WTC11 (cell line): ENCODE data around the gene ADGRA1. TPM values are rescaled to one million over a fixed set of nuclear protein-coding genes. Genes with fewer than 3 reads are reported as not detected.
A peak's percentile ranks its signal among the peaks of the same experiment; 100 is the strongest.

Experiments used
- ATAC-seq: fragments of 200-7000 bp; cut with Tn5 transposase; 2 replicates; pipeline ENCODE4 v1.10.0; 2021; ENCODE audit warnings: mild to moderate bottlenecking, moderate library complexity
- CTCF ChIA-PET: fragments of 300-600 bp; sonication (Branson Sonifier 250); formaldehyde crosslinking; loops from one replicate; lab custom pipeline; 2021; ENCODE audit warnings: antibody characterized with exemption; lab: Charles Lee
- POLR2A ChIA-PET: fragments of 350-600 bp; sonication (Branson Sonifier 250); formaldehyde crosslinking; loops from one replicate; lab custom pipeline; 2021; ENCODE audit warnings: antibody characterized with exemption; lab: Charles Lee
- DNase-seq: peaks from one replicate; pipeline ENCODE4 v3.0.0; 2021; ENCODE audit warnings: low spot score
- H3K27ac Mint-ChIP-seq: 2 replicates; pipeline ENCODE4 v1.8.0; 2021; ENCODE audit warnings: mixed read lengths
- H3K27me3 Mint-ChIP-seq: 2 replicates; pipeline ENCODE4 v1.8.0; 2021; ENCODE audit warnings: low read depth, mild to moderate bottlenecking, moderate library complexity, mixed read lengths
- H3K36me3 Mint-ChIP-seq: 2 replicates; pipeline ENCODE4 v1.8.0; 2021; ENCODE audit warnings: mixed read lengths
- H3K4me1 Mint-ChIP-seq: 2 replicates; pipeline ENCODE4 v1.8.0; 2022; ENCODE audit warnings: mixed read lengths
- H3K4me3 Mint-ChIP-seq: 2 replicates; pipeline ENCODE4 v1.8.0; 2021; ENCODE audit warnings: mild to moderate bottlenecking, moderate library complexity, mixed read lengths
- H3K9me3 Mint-ChIP-seq: 2 replicates; pipeline ENCODE4 v1.8.0; 2021; ENCODE audit warnings: mixed read lengths
- ARID4B ChIP-seq: sonication (generic); formaldehyde crosslinking; IDR thresholded peaks from 2 replicates; pipeline ENCODE4 v1.8.0; 2023; ENCODE audit warnings: missing genetic modification reagents, mild to moderate bottlenecking, borderline replicate concordance
- ATF1 ChIP-seq: sonication (generic); formaldehyde crosslinking; IDR thresholded peaks from 2 replicates; pipeline ENCODE4 v1.8.1; 2023; ENCODE audit warnings: mild to moderate bottlenecking, moderate library complexity, missing genetic modification reagents
- ATF3 ChIP-seq: sonication (generic); formaldehyde crosslinking; conservative IDR thresholded peaks from 2 replicates; pipeline ENCODE4 v1.8.1; 2022; ENCODE audit warnings: mild to moderate bottlenecking, missing genetic modification reagents
- E2F5 ChIP-seq: sonication (generic); formaldehyde crosslinking; IDR thresholded peaks from 2 replicates; pipeline ENCODE4 v1.8.1; 2022; ENCODE audit warnings: mild to moderate bottlenecking, moderate library complexity, missing genetic modification reagents
- ESRRA ChIP-seq: sonication (generic); formaldehyde crosslinking; IDR thresholded peaks from 2 replicates; pipeline ENCODE4 v1.8.1; 2022; ENCODE audit warnings: mild to moderate bottlenecking, missing genetic modification reagents, borderline replicate concordance
- FOXK1 ChIP-seq: sonication (generic); formaldehyde crosslinking; IDR thresholded peaks from 2 replicates; pipeline ENCODE4 v1.8.0; 2022; ENCODE audit warnings: mild to moderate bottlenecking, moderate library complexity, missing genetic modification reagents
- GABPB1 ChIP-seq: sonication (generic); formaldehyde crosslinking; IDR thresholded peaks from 2 replicates; pipeline ENCODE4 v1.8.1; 2023; ENCODE audit warnings: mild to moderate bottlenecking, missing genetic modification reagents
- JUN ChIP-seq: sonication (generic); formaldehyde crosslinking; IDR thresholded peaks from 2 replicates; pipeline ENCODE4 v1.8.0; 2023; ENCODE audit warnings: mild to moderate bottlenecking, missing genetic modification reagents
- MLX ChIP-seq: sonication (generic); formaldehyde crosslinking; IDR thresholded peaks from 2 replicates; pipeline ENCODE4 v1.8.1; 2023; ENCODE audit warnings: mild to moderate bottlenecking, missing genetic modification reagents, moderate library complexity
- MYBL2 ChIP-seq: sonication (generic); formaldehyde crosslinking; IDR thresholded peaks from 2 replicates; pipeline ENCODE4 v1.8.1; 2023; ENCODE audit warnings: mild to moderate bottlenecking, moderate library complexity, missing genetic modification reagents
- NFATC4 ChIP-seq: fragments of 250-450 bp; sonication (Bioruptor Pico); IDR thresholded peaks from 2 replicates; pipeline ENCODE4 v1.9.0; 2021; ENCODE audit warnings: mild to moderate bottlenecking
- NFE2L1 ChIP-seq: sonication (generic); formaldehyde crosslinking; IDR thresholded peaks from 2 replicates; pipeline ENCODE4 v1.8.1; 2023; ENCODE audit warnings: missing genetic modification reagents
- SMAD3 ChIP-seq: sonication (generic); formaldehyde crosslinking; IDR thresholded peaks from 2 replicates; pipeline ENCODE4 v1.8.0; 2022; ENCODE audit warnings: missing genetic modification reagents, mild to moderate bottlenecking, borderline replicate concordance
- SMAD4 ChIP-seq: sonication (generic); formaldehyde crosslinking; IDR thresholded peaks from 2 replicates; pipeline ENCODE4 v1.8.0; 2022; ENCODE audit warnings: mild to moderate bottlenecking, missing genetic modification reagents
- TEAD1 ChIP-seq: sonication (generic); formaldehyde crosslinking; IDR thresholded peaks from 2 replicates; pipeline ENCODE4 v1.8.0; 2022; ENCODE audit warnings: mild to moderate bottlenecking, missing genetic modification reagents
- ZNF121 ChIP-seq: sonication (generic); formaldehyde crosslinking; IDR thresholded peaks from 2 replicates; pipeline ENCODE4 v1.8.0; 2023; ENCODE audit warnings: missing genetic modification reagents
- ZNF138 ChIP-seq: sonication (generic); formaldehyde crosslinking; conservative IDR thresholded peaks from 2 replicates; pipeline ENCODE4 v1.8.1; 2022; ENCODE audit warnings: mild to moderate bottlenecking, moderate library complexity, missing genetic modification reagents
- ZNF416 ChIP-seq: fragments of 250-450 bp; sonication (Bioruptor Pico); IDR thresholded peaks from 2 replicates; pipeline ENCODE4 v1.9.0; 2021; ENCODE audit warnings: mild to moderate bottlenecking, inconsistent platforms
- ZNF423 ChIP-seq: fragments of 250-450 bp; sonication (Bioruptor Pico); IDR thresholded peaks from 2 replicates; pipeline ENCODE4 v2.1.2; 2022; ENCODE audit warnings: mild to moderate bottlenecking, moderate library complexity
- ZNF671 ChIP-seq: fragments of 250-450 bp; sonication (Bioruptor Pico); IDR thresholded peaks from 2 replicates; pipeline ENCODE4 v1.8.0; 2021; ENCODE audit warnings: mild to moderate bottlenecking
- total RNA-seq: library from RNA; stranded (reverse); gene quantifications from 3 replicates; pipeline ENCODE4 v1.2.3, GENCODE V29; 2021

The ADGRA1 gene
- total RNA-seq, 1 experiment from 2014 or later = 0.20 TPM

- H3K27ac Mint-ChIP-seq = peak overlapping the region; percentile 45; the same call in 1 of the 2 replicates
- POLR2A ChIA-PET = no interaction called here
- no peak for TF ChIP-seq E2F5 (CRISPR knock-in tag)
- TF ChIP-seq ATF1 (CRISPR knock-in tag) = no peak
- no peak for TF ChIP-seq GABPB1
- no peak for TF ChIP-seq TEAD1 (CRISPR knock-in tag)
- TF ChIP-seq ESRRA = no peak
- no peak for TF ChIP-seq JUN (CRISPR knock-in tag)
- no peak for TF ChIP-seq ATF3 (CRISPR knock-in tag)
- TF ChIP-seq ZNF138 (CRISPR knock-in tag) = no peak
- TF ChIP-seq, all 79 proteins: peak for 0
- Mint-ChIP-seq H3K4me3 (no peak overlapping the region), H3K36me3 (no peaks in the 10 kb centered on the region), H3K9me3 (peaks cover 4% of the 10 kb centered on the region), H3K27me3 (no peaks in the 10 kb centered on the region), H3K4me1 (no peaks in the 10 kb centered on the region)
- no peak for ATAC-seq
- CTCF ChIA-PET = no interaction called here
- DNase-seq = no peak
These were observed 14.9 kb upstream of the ADGRA1 start for GRCh38 chr10:133072720-133073390.

- TF ChIP-seq ZNF671 (CRISPR knock-in tag) = no peak
These were observed 12.2 kb upstream of the ADGRA1 start for GRCh38 chr10:133075346-133076137.

GRCh38 chr10:133076274-133077038 is 11.3 kb upstream of the ADGRA1 start:
- H3K27ac Mint-ChIP-seq = no peak overlapping the region
- CTCF ChIA-PET = no interaction called here
- H3K9me3 Mint-ChIP-seq = peaks cover 4% of the 10 kb centered on the region
- TF ChIP-seq ZNF121 (CRISPR knock-in tag) = no peak
- no peaks in the 10 kb centered on the region for H3K27me3 Mint-ChIP-seq
- POLR2A ChIA-PET = no interaction called here
- H3K4me3 Mint-ChIP-seq = no peak overlapping the region
- H3K36me3 Mint-ChIP-seq = no peaks in the 10 kb centered on the region
- ATAC-seq (no peak), DNase-seq (no peak)
- no peaks in the 10 kb centered on the region for H3K4me1 Mint-ChIP-seq

More at GRCh38 chr10:133075346-133076137, 12.2 kb upstream of the ADGRA1 start:
- DNase-seq (no peak), ATAC-seq (no peak)
- H3K4me1 Mint-ChIP-seq = no peaks in the 10 kb centered on the region
- H3K27ac Mint-ChIP-seq = no peak overlapping the region
- POLR2A ChIA-PET = no interaction called here
- CTCF ChIA-PET = no interaction called here
- no peak overlapping the region for H3K4me3 Mint-ChIP-seq
- H3K9me3 Mint-ChIP-seq = peaks cover 4% of the 10 kb centered on the region
- H3K36me3 Mint-ChIP-seq = no peaks in the 10 kb centered on the region
- H3K27me3 Mint-ChIP-seq = no peaks in the 10 kb centered on the region

GRCh38 chr10:133079836-133080682 is 7.7 kb upstream of the ADGRA1 start:
- H3K27ac Mint-ChIP-seq = no peak overlapping the region
- no peaks in the 10 kb centered on the region for H3K4me1 Mint-ChIP-seq
- no peaks in the 10 kb centered on the region for H3K36me3 Mint-ChIP-seq
- ChIA-PET POLR2A (no interaction called here), CTCF (no interaction called here)
- peak; percentile 79 for DNase-seq
- H3K27me3 Mint-ChIP-seq = no peaks in the 10 kb centered on the region
- ATAC-seq = peak; percentile 91
- no peak overlapping the region for H3K4me3 Mint-ChIP-seq
- H3K9me3 Mint-ChIP-seq = no peaks in the 10 kb centered on the region
- peak; percentile 77; the same call in 1 of the 2 replicates for TF ChIP-seq ARID4B (CRISPR knock-in tag)
- 0 out of 2 replicates have a peak, but pooled peaks have one; percentile 25 for TF ChIP-seq FOXK1 (CRISPR knock-in tag)
- TF ChIP-seq NFATC4 = no peak
- no peak for TF ChIP-seq ZNF423 (CRISPR knock-in tag)
- TF ChIP-seq NFE2L1 (CRISPR knock-in tag) = peak; percentile 70
- TF ChIP-seq MLX = 0 out of 2 replicates have a peak, but pooled peaks have one; percentile 62
- no peak for TF ChIP-seq ZNF416 (CRISPR knock-in tag)
- TF ChIP-seq SMAD3 (CRISPR knock-in tag) = peak; percentile 71; the same call in 1 of the 2 replicates
- peak; percentile 55; the same call in 1 of the 2 replicates for TF ChIP-seq MYBL2 (CRISPR knock-in tag)
- TF ChIP-seq ZNF138 (CRISPR knock-in tag) = 0 out of 2 replicates have a peak, but pooled peaks have one; percentile 57
- TF ChIP-seq SMAD4 (CRISPR knock-in tag) = 0 out of 2 replicates have a peak, but pooled peaks have one; percentile 50
